ENCODE data around the gene LTB4R2.

GRCh38 chr14:24269910-24270536 lies 39.9 kb upstream of the LTB4R2 start:
- TF ChIP-seq ZNF565 (CRISPR knock-in tag; conservative IDR thresholded peaks at IDR 0.05; ENCODE audit: low read depth) (no peak), ZNF70 (CRISPR knock-in tag; IDR thresholded peaks at IDR 0.05) (no peak), PATZ1 (CRISPR knock-in tag; IDR thresholded peaks at IDR 0.05; ENCODE audit: borderline replicate concordance) (no peak), ISL1 (CRISPR knock-in tag; IDR thresholded peaks at IDR 0.05) (no peak), CSRNP3 (CRISPR knock-in tag; IDR thresholded peaks at IDR 0.05) (no peak)
